PC-9 (cell line): Measurements from ENCODE around the gene TREH. TPM values are rescaled to one million over a fixed set of nuclear protein-coding genes. Genes with fewer than 3 reads are reported as not detected.

Source experiments
- BruUV-seq: library from RNA; stranded (reverse); fragments of 400-500 nt; replicated peaks from 2 replicates; lab custom pipeline; 2021; lab: Mats Ljungman, UMichigan
- CTCF ChIA-PET: fragments of 300-600 bp; sonication (Branson Sonifier 250); formaldehyde crosslinking; loops from one replicate; lab custom pipeline; 2022; ENCODE audit warnings: antibody characterized with exemption; lab: Charles Lee
- POLR2A ChIA-PET: fragments of 300-600 bp; sonication (Branson Sonifier 250); formaldehyde crosslinking; loops from one replicate; lab custom pipeline; 2022; ENCODE audit warnings: antibody characterized with exemption; ENCODE audit not compliant: unreplicated experiment; lab: Charles Lee
- DNase-seq, 2 experiments: peaks; one replicate each; pipeline versions ENCODE4 v3.0.0 to v3.0.0-alpha.2; 2015 to 2022; ENCODE audit warnings: mixed read lengths in 1 of 2
- H2AFZ ChIP-seq: fragments of 200-600 bp; sonication (generic); 2 replicates; pipeline ENCODE4 v1.8.1; 2017; ENCODE audit warnings: antibody characterized with exemption
- H3F3A ChIP-seq: fragments of 200-600 bp; sonication (generic); 2 replicates; pipeline ENCODE4 v1.8.1; 2017; ENCODE audit warnings: antibody characterized with exemption, mild to moderate bottlenecking, low read depth; ENCODE audit not compliant: insufficient read depth
- H3K27ac ChIP-seq: fragments of 200-600 bp; sonication (generic); 2 replicates; pipeline ENCODE4 v1.6.1; 2016; ENCODE audit warnings: mixed run types
- H3K27me3 ChIP-seq: fragments of 200-600 bp; sonication (generic); 2 replicates; pipeline ENCODE4 v1.6.1; 2016; ENCODE audit warnings: low read depth, mixed run types; ENCODE audit not compliant: insufficient read depth
- H3K36me3 ChIP-seq: fragments of 200-600 bp; sonication (generic); 2 replicates; pipeline ENCODE4 v1.6.1; 2016; ENCODE audit warnings: low read depth, mixed run types
- H3K4me1 ChIP-seq: fragments of 200-600 bp; sonication (generic); replicated peaks from 2 replicates; pipeline ENCODE4 v1.6.1; 2016; ENCODE audit warnings: mixed run types; ENCODE audit not compliant: insufficient read depth
- H3K4me2 ChIP-seq: fragments of 200-600 bp; sonication (generic); 2 replicates; pipeline ENCODE4 v1.6.1; 2017; ENCODE audit warnings: mixed run types
- H3K4me3 ChIP-seq: fragments of 200-600 bp; sonication (generic); 2 replicates; pipeline ENCODE4 v1.6.1; 2016; ENCODE audit warnings: mixed run types
- H3K79me2 ChIP-seq: fragments of 200-600 bp; sonication (generic); 2 replicates; pipeline ENCODE4 v1.6.1; 2017; ENCODE audit warnings: low read depth, mixed run types
- H3K9me2 ChIP-seq: fragments of 200-600 bp; sonication (generic); 2 replicates; pipeline ENCODE4 v1.8.1; 2017; ENCODE audit warnings: mild to moderate bottlenecking; ENCODE audit not compliant: insufficient read depth
- H3K9me3 ChIP-seq: fragments of 200-600 bp; sonication (generic); 2 replicates; pipeline ENCODE4 v1.8.1; 2016; ENCODE audit warnings: low read depth; ENCODE audit not compliant: insufficient read depth
- H4K20me1 ChIP-seq: fragments of 200-600 bp; sonication (generic); 2 replicates; pipeline ENCODE4 v1.8.1; 2017; ENCODE audit not compliant: insufficient read depth
- CTCF ChIP-seq: fragments of 200-600 bp; sonication (generic); conservative IDR thresholded peaks from 2 replicates; pipeline ENCODE4 v1.6.1; 2017; ENCODE audit warnings: mixed run types, antibody characterized with exemption, mild to moderate bottlenecking, moderate library complexity
- EZH2 ChIP-seq: fragments of 200-600 bp; sonication (generic); IDR thresholded peaks from 2 replicates; pipeline ENCODE4 v1.8.0; 2017; ENCODE audit warnings: antibody characterized with exemption, low read depth
- intact Hi-C: fragments of 100-400 bp; cut with micrococcal nuclease; formaldehyde crosslinking; loops from one replicate; pipeline ENCODE4 v1.10.0; 2022; ENCODE audit not compliant: unreplicated experiment
- total RNA-seq: library from RNA; stranded (reverse); gene quantifications from 2 replicates; pipeline ENCODE4 v1.2.3, GENCODE V29; 2021

TREH gene
- total RNA-seq, 1 experiment from 2014 or later, result not detected

- no peaks in the 10 kb centered on the region for H3K9me3 ChIP-seq
- no peaks in the 10 kb centered on the region for H3K27me3 ChIP-seq
- no peaks in the 10 kb centered on the region for H3K4me1 ChIP-seq
- no peaks in the 10 kb centered on the region for H3K9me2 ChIP-seq
- H3K79me2 ChIP-seq, result no peaks in the 10 kb centered on the region
- POLR2A ChIA-PET, result interaction anchor here (0.5 kb wide), 1 partner anchor 84 kb away, joined by 3 read pairs; no protein-coding TSS in a partner anchor
- H3F3A ChIP-seq, result peaks cover 26% of the 10 kb centered on the region; the same call in 1 of the 2 replicates
- no peak overlapping the region for H3K27ac ChIP-seq
- no TSS peak for BruUV-seq
- intact Hi-C loops, result no loop called here
- 0 out of 2 replicates have a peak, but pooled peaks cover 4% of the 10 kb centered on the region for H3K36me3 ChIP-seq
- H3K4me2 ChIP-seq, result no peak overlapping the region
- TF ChIP-seq CTCF (no peak), EZH2 (no peak)
- CTCF ChIA-PET, result no interaction called here
- 0 out of 2 replicates have a peak, but pooled peaks cover 3% of the 10 kb centered on the region for H4K20me1 ChIP-seq
- no peak overlapping the region for H3K4me3 ChIP-seq
- no peak for DNase-seq
- no peak overlapping the region for H2AFZ ChIP-seq
Observed at GRCh38 chr11:118656563-118657165, 22.8 kb downstream of the TREH start.

- Histone ChIP-seq H3K4me3 (no peak overlapping the region), H3K79me2 (no peaks in the 10 kb centered on the region), H3K36me3 (peaks cover 4% of the 10 kb centered on the region; the same call in 1 of the 2 replicates), H3K4me1 (no peaks in the 10 kb centered on the region), H3K9me3 (no peaks in the 10 kb centered on the region), H2AFZ (no peak overlapping the region), H3K27me3 (no peaks in the 10 kb centered on the region), H3F3A (peaks cover 26% of the 10 kb centered on the region; the same call in 1 of the 2 replicates), H3K27ac (no peak overlapping the region), H4K20me1 (0 out of 2 replicates have a peak, but pooled peaks cover 3% of the 10 kb centered on the region), H3K4me2 (no peak overlapping the region), H3K9me2 (no peaks in the 10 kb centered on the region)
- ChIA-PET POLR2A (no interaction called here), CTCF (no interaction called here)
- TF ChIP-seq CTCF (no peak), EZH2 (no peak)
- intact Hi-C loops, result no loop called here
- DNase-seq, result no peak
- no TSS peak for BruUV-seq
Observed at GRCh38 chr11:118655486-118656190, 23.8 kb downstream of the TREH start.

DNA sequence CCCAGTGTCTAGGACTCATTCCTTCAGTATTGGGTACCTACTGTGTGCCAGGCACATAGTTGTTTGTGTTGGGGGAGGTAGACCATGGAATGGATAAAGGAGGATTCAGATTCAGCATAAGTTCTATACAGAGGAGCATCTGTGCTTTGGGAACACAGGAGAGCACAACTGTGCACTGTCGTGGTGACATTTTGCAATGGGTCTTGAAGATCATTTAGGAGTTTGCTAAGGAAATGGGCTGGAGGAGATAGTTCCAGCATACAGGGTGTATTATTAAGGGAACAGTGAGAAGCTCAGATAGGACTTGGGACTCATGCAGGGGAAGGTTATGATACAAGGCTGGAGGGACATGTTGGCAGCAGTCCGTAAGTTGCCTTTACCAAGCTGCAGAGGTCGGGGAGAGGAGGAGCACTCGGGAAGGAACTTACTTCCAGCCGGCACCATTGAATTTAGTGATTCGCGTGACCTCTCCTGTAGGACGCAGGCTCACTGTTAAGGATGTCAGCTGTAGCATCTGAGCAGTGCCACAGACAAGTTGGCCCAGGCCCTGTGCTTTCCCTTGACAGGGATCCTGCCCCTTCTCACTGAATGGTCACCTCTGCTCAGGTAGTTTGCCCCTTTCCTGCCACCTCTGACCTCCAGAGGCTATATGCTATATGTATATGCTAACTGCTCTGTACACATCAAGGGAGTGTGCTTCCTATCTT is 25.6 kb downstream of the TREH start:
- H3K9me2 ChIP-seq, result no peaks in the 10 kb centered on the region
- H3K4me3 ChIP-seq, result no peak overlapping the region
- peaks cover 18% of the 10 kb centered on the region; the same call in 1 of the 2 replicates for H3F3A ChIP-seq
- DNase-seq, result no peak
- BruUV-seq, result no TSS peak
- no peaks in the 10 kb centered on the region for H3K9me3 ChIP-seq
- H3K36me3 ChIP-seq, result peaks cover 4% of the 10 kb centered on the region; the same call in 1 of the 2 replicates
- CTCF ChIA-PET, result no interaction called here
- no peak for TF ChIP-seq EZH2
- TF ChIP-seq CTCF, result no peak
- H3K27me3 ChIP-seq, result no peaks in the 10 kb centered on the region
- H3K4me2 ChIP-seq, result no peak overlapping the region
- no peak overlapping the region for H2AFZ ChIP-seq
- H4K20me1 ChIP-seq, result 0 out of 2 replicates have a peak, but pooled peaks cover 3% of the 10 kb centered on the region
- no peaks in the 10 kb centered on the region for H3K4me1 ChIP-seq
- H3K27ac ChIP-seq, result no peak overlapping the region
- POLR2A ChIA-PET, result no interaction called here
- no peaks in the 10 kb centered on the region for H3K79me2 ChIP-seq
- intact Hi-C loops, result no loop called here
